ENCODE measurements around the gene HOXB4. TPM values are rescaled to one million over a fixed set of nuclear protein-coding genes. Genes with fewer than 3 reads are reported as not detected.

HOXB4 gene
- total and polyA plus RNA-seq, 4 donors = 6.0 to 16.6 (median 10.0) TPM

- Histone ChIP-seq H3K27me3 (ENCODE audit: control insufficient read depth, insufficient read depth, low read length) (no peaks in the 10 kb centered on the region), H3K9me3 (ENCODE audit: control insufficient read depth, insufficient read depth, low read length) (no peaks in the 10 kb centered on the region), H3K36me3 (ENCODE audit: control insufficient read depth, insufficient read depth, low read length) (peaks cover 46% of the 10 kb centered on the region), H3K4me3 (ENCODE audit: low read depth, low read length) (peak overlapping the region; percentile 94), H3K27ac (ENCODE audit: low read depth, low read length) (peak overlapping the region; percentile 99), H3K4me1 (ENCODE audit: control insufficient read depth, insufficient read depth, low read length) (peaks cover 75% of the 10 kb centered on the region)
- WGBS (ENCODE audit: insufficient coverage) = 56% methylated on average over 1 of the region's 10 CpGs
- DNase-seq (ENCODE audit: low read depth in 4 of 6, low spot score in 6 of 6) = no peak
These were observed 13.3 kb upstream of the HOXB4 start for GRCh38 chr17:48591255-48592056.

- H3K27me3 ChIP-seq (ENCODE audit: control insufficient read depth, insufficient read depth, low read length) = no peaks in the 10 kb centered on the region
- H3K27ac ChIP-seq (ENCODE audit: low read depth, low read length) = peak overlapping the region; percentile 99
- DNase-seq (ENCODE audit: low read depth in 4 of 6, low spot score in 6 of 6) = no peak
- peak overlapping the region; percentile 94 for H3K4me3 ChIP-seq (ENCODE audit: low read depth, low read length)
- peaks cover 75% of the 10 kb centered on the region for H3K4me1 ChIP-seq (ENCODE audit: control insufficient read depth, insufficient read depth, low read length)
- no peaks in the 10 kb centered on the region for H3K9me3 ChIP-seq (ENCODE audit: control insufficient read depth, insufficient read depth, low read length)
- peaks cover 44% of the 10 kb centered on the region for H3K36me3 ChIP-seq (ENCODE audit: control insufficient read depth, insufficient read depth, low read length)
These were observed 12.5 kb upstream of the HOXB4 start for GRCh38 chr17:48590607-48591161.

- peaks cover 41% of the 10 kb centered on the region for H3K36me3 ChIP-seq (ENCODE audit: control insufficient read depth, insufficient read depth, low read length)
- DNase-seq (ENCODE audit: low read depth in 4 of 6, low spot score in 6 of 6) = peak in 2 of 6 donors; percentile 60 to 91
- no peaks in the 10 kb centered on the region for H3K9me3 ChIP-seq (ENCODE audit: control insufficient read depth, insufficient read depth, low read length)
- H3K4me3 ChIP-seq (ENCODE audit: low read depth, low read length) = peak within 1 kb of the TSS; percentile 94
- peaks cover 76% of the 10 kb centered on the region for H3K4me1 ChIP-seq (ENCODE audit: control insufficient read depth, insufficient read depth, low read length)
- WGBS (ENCODE audit: insufficient coverage) = 36% methylated on average over 10 of the region's 23 CpGs
- H3K27ac ChIP-seq (ENCODE audit: low read depth, low read length) = peak within 1 kb of the TSS; percentile 99
- no peaks in the 10 kb centered on the region for H3K27me3 ChIP-seq (ENCODE audit: control insufficient read depth, insufficient read depth, low read length)
These were observed 11.9 kb upstream of the HOXB4 start, which contains the start of gene HOXB3 for GRCh38 chr17:48589831-48590606. HOXB3 (minus strand) TSS chr17:48590241; CDS start chr17:48552474, 37,767 bp downstream.

- no peaks in the 10 kb centered on the region for H3K27me3 ChIP-seq (ENCODE audit: control insufficient read depth, insufficient read depth, low read length)
- no peak for DNase-seq (ENCODE audit: low read depth in 4 of 6, low spot score in 6 of 6)
- peaks cover 33% of the 10 kb centered on the region for H3K36me3 ChIP-seq (ENCODE audit: control insufficient read depth, insufficient read depth, low read length)
- no peaks in the 10 kb centered on the region for H3K9me3 ChIP-seq (ENCODE audit: control insufficient read depth, insufficient read depth, low read length)
- peak overlapping the region; percentile 67 for H3K4me3 ChIP-seq (ENCODE audit: low read depth, low read length)
- 22% methylated on average over 5 of the region's 10 CpGs for WGBS (ENCODE audit: insufficient coverage)
- H3K27ac ChIP-seq (ENCODE audit: low read depth, low read length) = peak overlapping the region; percentile 99
- H3K4me1 ChIP-seq (ENCODE audit: control insufficient read depth, insufficient read depth, low read length) = peaks cover 73% of the 10 kb centered on the region
These were observed 11.1 kb upstream of the HOXB4 start for GRCh38 chr17:48589060-48589830.

GRCh38 chr17:48588528-48588927, 10.4 kb upstream of the HOXB4 start:
- no peaks in the 10 kb centered on the region for H3K27me3 ChIP-seq (ENCODE audit: control insufficient read depth, insufficient read depth, low read length)
- H3K4me3 ChIP-seq (ENCODE audit: low read depth, low read length) = peak overlapping the region; percentile 67
- H3K4me1 ChIP-seq (ENCODE audit: control insufficient read depth, insufficient read depth, low read length) = peaks cover 72% of the 10 kb centered on the region
- H3K9me3 ChIP-seq (ENCODE audit: control insufficient read depth, insufficient read depth, low read length) = no peaks in the 10 kb centered on the region
- peaks cover 32% of the 10 kb centered on the region for H3K36me3 ChIP-seq (ENCODE audit: control insufficient read depth, insufficient read depth, low read length)
- WGBS (ENCODE audit: insufficient coverage) = no CpG with 5 or more reads among the region's 2 CpGs
- peak in 1 of 6 donors; percentile 38 for DNase-seq (ENCODE audit: low read depth in 4 of 6, low spot score in 6 of 6)
- peak overlapping the region; percentile 99 for H3K27ac ChIP-seq (ENCODE audit: low read depth, low read length)

GRCh38 chr17:48588074-48588415, 9.9 kb upstream of the HOXB4 start:
- WGBS (ENCODE audit: insufficient coverage) = 14% methylated on average over 1 of the region's 2 CpGs
- peak overlapping the region; percentile 99 for H3K27ac ChIP-seq (ENCODE audit: low read depth, low read length)
- H3K9me3 ChIP-seq (ENCODE audit: control insufficient read depth, insufficient read depth, low read length) = no peaks in the 10 kb centered on the region
- peaks cover 77% of the 10 kb centered on the region for H3K4me1 ChIP-seq (ENCODE audit: control insufficient read depth, insufficient read depth, low read length)
- peaks cover 29% of the 10 kb centered on the region for H3K36me3 ChIP-seq (ENCODE audit: control insufficient read depth, insufficient read depth, low read length)
- DNase-seq (ENCODE audit: low read depth in 4 of 6, low spot score in 6 of 6) = no peak
- H3K27me3 ChIP-seq (ENCODE audit: control insufficient read depth, insufficient read depth, low read length) = no peaks in the 10 kb centered on the region
- H3K4me3 ChIP-seq (ENCODE audit: low read depth, low read length) = peak overlapping the region; percentile 67

- Histone ChIP-seq H3K36me3 (ENCODE audit: control insufficient read depth, insufficient read depth, low read length) (peaks cover 25% of the 10 kb centered on the region), H3K27ac (ENCODE audit: low read depth, low read length) (peak overlapping the region; percentile 99), H3K9me3 (ENCODE audit: control insufficient read depth, insufficient read depth, low read length) (no peaks in the 10 kb centered on the region), H3K4me1 (ENCODE audit: control insufficient read depth, insufficient read depth, low read length) (peaks cover 80% of the 10 kb centered on the region), H3K27me3 (ENCODE audit: control insufficient read depth, insufficient read depth, low read length) (no peaks in the 10 kb centered on the region), H3K4me3 (ENCODE audit: low read depth, low read length) (peak overlapping the region; percentile 67)
- 20% methylated on average over 3 of the region's 5 CpGs for WGBS (ENCODE audit: insufficient coverage)
- DNase-seq (ENCODE audit: low read depth in 4 of 6, low spot score in 6 of 6) = peak in 2 of 6 donors; percentile 73 to 89
These were observed 9.3 kb upstream of the HOXB4 start for GRCh38 chr17:48587276-48588073.

DNA sequence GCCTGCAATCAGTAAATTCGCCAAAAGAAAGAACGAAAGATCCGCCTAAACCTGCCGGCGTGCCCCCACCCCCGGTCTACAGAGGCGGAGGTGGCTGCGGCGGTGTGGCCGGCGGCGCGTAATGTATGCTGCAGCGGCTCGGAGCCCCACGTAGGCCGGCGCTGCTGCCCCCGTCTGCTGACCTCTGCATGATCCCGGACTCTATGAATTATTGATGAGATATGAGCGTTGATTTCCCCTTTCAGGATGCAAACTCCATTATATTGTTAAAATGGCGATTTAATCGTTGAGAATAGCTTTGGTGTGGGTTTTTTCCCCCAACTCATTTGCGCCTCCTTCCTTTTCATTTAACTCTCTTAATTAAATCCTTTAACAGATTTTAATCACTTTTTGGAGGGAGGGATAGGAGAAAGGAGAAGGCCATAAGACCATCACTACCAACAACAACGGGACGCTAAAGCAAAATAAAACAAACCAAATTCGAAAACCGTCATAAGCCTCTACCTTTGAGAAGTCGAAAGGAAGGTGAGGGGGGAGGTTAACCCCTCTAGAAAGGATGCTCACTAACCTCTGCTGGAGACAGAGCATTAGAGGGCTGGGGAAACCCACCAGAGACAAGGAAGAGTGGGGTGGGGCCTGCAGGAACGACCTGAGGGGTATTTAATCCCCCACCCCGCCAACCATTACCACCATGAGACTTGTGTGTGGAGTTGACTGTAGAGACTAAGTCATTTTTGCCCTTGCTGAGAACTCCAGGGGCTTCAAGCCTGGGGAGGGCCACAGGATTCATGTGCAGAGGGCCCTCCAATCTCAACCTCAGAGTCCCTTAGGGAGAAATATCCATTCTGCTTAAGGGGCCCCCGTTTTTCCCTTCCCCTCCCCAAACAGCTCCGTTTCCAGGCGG, 8.5 kb upstream of the HOXB4 start:
- H3K36me3 ChIP-seq (ENCODE audit: control insufficient read depth, insufficient read depth, low read length) = peaks cover 25% of the 10 kb centered on the region

More for the DNA sequence above, 8.5 kb upstream of the HOXB4 start:
- H3K4me3 ChIP-seq (ENCODE audit: low read depth, low read length) = peak overlapping the region; percentile 67
- no peaks in the 10 kb centered on the region for H3K27me3 ChIP-seq (ENCODE audit: control insufficient read depth, insufficient read depth, low read length)
- peak in 2 of 6 donors; percentile 33 to 90 for DNase-seq (ENCODE audit: low read depth in 4 of 6, low spot score in 6 of 6)
- H3K4me1 ChIP-seq (ENCODE audit: control insufficient read depth, insufficient read depth, low read length) = peaks cover 81% of the 10 kb centered on the region
- peak overlapping the region; percentile 99 for H3K27ac ChIP-seq (ENCODE audit: low read depth, low read length)
- H3K9me3 ChIP-seq (ENCODE audit: control insufficient read depth, insufficient read depth, low read length) = no peaks in the 10 kb centered on the region
- WGBS (ENCODE audit: insufficient coverage) = 1% methylated on average over 13 of the region's 34 CpGs

Measured in spinal cord (tissue), 10 donors.